ENCODE data around the gene SPRN. TPM values are rescaled to one million over a fixed set of nuclear protein-coding genes. Genes with fewer than 3 reads are reported as not detected.
"Not testable (repeated sequence)": the region's sequence is repeated elsewhere in the genome, so short reads cannot be mapped to it uniquely, and the experiment has no call there.

The SPRN gene
- polyA plus RNA-seq, 1 donor, result 4.5 TPM

GRCh38 chr10:133388236-133388972 is 36.0 kb downstream of the SPRN start:
- no peak for DNase-seq

- not testable (repeated sequence) for DNase-seq
These were observed 37.5 kb downstream of the SPRN start for GRCh38 chr10:133386951-133387350.

GRCh38 chr10:133385214-133385613 is 39.2 kb downstream of the SPRN start:
- no peak for DNase-seq

- DNase-seq, result no peak
These were observed 40.4 kb downstream of the SPRN start for GRCh38 chr10:133384071-133384470.

GRCh38 chr10:133383551-133383950 is 40.9 kb downstream of the SPRN start:
- DNase-seq, result no peak

GRCh38 chr10:133381036-133381435 is 43.4 kb downstream of the SPRN start:
- no peak for DNase-seq

- DNase-seq, result no peak
These were observed 44.4 kb downstream of the SPRN start for GRCh38 chr10:133379801-133380666.

- no peak for DNase-seq
These were observed 45.1 kb downstream of the SPRN start, which contains the start of gene PAOX for GRCh38 chr10:133379152-133379800. Gene PAOX (plus strand): TSS chr10:133379262. CDS start chr10:133379317, 55 bp downstream.

- DNase-seq, result no peak
These were observed 46.0 kb downstream of the SPRN start for GRCh38 chr10:133378251-133379096.

- DNase-seq, result no peak
These were observed 46.6 kb downstream of the SPRN start for GRCh38 chr10:133377818-133378250.

GRCh38 chr10:133377025-133377817 is 47.2 kb downstream of the SPRN start:
- DNase-seq, result no peak

GRCh38 chr10:133376183-133376582 is 48.2 kb downstream of the SPRN start:
- not testable (repeated sequence) for DNase-seq

DNA sequence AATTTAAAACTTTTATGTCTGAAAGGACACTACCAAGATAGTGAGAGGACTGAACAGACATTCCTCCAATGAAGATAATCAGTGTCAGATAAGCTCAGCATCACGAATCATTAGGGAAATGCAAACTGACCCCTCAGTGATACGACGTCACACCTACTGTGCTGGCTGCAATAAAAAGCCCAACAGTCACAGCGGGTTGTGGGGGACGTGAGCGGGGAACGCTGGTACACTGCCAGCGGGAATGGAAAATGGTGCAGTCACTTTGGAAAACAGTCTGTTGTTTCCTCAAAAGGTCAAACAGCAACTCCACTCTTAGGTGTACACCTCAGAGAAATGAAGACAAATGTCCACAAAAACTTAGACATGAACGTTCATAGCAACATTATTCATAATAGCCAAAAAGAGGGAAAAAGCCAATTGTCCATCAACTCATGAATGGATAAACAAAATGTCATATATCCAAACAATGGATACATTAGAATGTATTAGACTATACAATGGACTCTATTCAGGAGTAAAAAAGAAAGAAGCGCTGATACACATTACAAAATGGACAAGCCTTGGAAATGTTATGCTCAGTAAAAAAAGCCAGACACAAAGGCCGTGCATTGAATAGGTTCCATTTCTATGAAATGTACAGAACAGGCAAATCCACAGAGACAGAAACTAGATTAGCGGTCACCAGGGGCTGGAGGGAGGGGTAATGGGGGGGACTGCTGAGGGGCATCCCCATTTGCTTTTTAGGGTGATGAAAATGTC is 48.9 kb downstream of the SPRN start:
- DNase-seq, result no peak

DNA sequence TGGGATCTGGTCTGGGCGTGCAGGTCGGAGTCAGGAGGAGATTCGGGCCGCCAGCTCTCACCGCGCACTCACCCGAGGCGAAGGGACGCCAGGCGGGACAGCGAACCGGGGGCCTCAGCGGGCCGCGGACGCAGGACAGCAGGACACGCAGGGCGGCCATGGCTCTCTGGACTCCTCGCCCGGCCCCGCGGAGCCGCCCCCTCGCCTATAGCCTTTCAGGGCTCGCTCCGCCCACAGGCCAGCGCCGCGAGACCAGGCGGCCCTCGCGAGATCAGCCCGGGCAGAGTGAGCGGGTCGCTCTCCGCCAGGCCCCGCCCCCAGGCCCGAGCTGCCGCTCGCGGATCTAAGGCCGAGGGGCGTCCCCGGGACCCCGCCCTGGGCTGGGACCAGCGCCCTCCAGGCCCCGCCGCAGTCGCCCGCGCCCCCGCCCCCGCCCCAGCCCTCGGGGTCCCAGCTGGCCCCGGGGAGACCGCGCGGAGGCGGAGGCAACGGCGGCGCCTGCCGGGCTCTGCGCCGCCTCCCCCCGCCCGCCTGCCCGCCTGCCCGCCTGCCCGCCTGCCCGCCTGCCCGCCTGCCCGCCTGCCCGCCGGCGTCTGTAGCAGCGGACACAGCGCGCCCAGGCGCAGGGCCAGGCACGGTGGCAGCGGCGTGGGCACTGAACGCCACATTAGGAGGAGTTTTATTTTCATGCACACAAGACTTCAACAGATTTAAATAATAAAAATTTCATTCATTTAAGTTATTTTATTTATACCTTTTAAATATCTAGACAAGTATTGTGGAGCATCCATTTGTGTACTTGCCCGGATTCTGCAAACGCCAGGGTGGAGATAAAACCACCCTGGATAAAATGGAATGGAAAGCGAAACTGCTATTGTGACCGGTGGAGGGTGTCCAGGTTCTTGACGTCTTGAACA is 51.0 kb downstream of the SPRN start, which contains the start of gene ECHS1:
Gene ECHS1 (minus strand): TSS at position 181 of the 917 bp plus-strand sequence. CDS start 21 bp downstream, at position 160.
- peak; percentile 92 for DNase-seq

DNA sequence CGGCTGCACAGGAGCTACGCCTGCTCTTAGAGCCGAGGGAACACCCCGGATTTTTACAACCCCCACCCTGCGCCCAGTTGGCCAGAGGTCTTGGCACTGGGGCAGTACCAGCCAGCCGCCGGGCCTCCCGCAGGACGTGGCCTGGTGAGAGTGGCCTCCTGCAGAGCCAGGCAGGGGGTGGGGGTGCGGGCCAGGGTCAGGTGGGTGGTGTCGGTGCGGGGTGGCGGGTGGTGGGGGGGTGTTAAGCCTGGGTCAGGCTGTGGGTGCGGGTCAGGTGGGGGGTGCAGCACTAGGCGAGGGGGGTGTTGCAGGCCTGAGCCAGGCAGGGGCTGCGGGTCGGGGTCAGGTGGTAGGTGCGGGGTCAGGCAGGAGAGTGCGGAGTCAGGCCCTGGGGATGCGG is 51.9 kb downstream of the SPRN start:
- no peak for DNase-seq
